ENCODE data around the gene LMCD1.

LMCD1 gene

GRCh38 chr3:8555113-8555661, 53.6 kb downstream of the LMCD1 start:
- TF ChIP-seq CTCF (IDR thresholded peaks at IDR 0.05; ENCODE audit: low read length, missing control alignments): no peak
- peak; percentile 87 for DNase-seq (ENCODE audit: low read depth)
- no peak overlapping the region for H3K4me3 ChIP-seq (replicated peaks; ENCODE audit: low read depth, low read length)

GRCh38 chr3:8555725-8556472, 54.3 kb downstream of the LMCD1 start:
- no peak overlapping the region for H3K4me3 ChIP-seq (replicated peaks; ENCODE audit: low read depth, low read length)
- no peak for DNase-seq (ENCODE audit: low read depth)
- TF ChIP-seq CTCF (IDR thresholded peaks at IDR 0.05; ENCODE audit: low read length, missing control alignments): no peak

- no peak overlapping the region for H3K4me3 ChIP-seq (replicated peaks; ENCODE audit: low read depth, low read length)
- no peak for DNase-seq (ENCODE audit: low read depth)
- TF ChIP-seq CTCF (IDR thresholded peaks at IDR 0.05; ENCODE audit: low read length, missing control alignments): no peak
Observed at GRCh38 chr3:8556473-8556869, 54.8 kb downstream of the LMCD1 start.

GRCh38 chr3:8557298-8557697, 55.7 kb downstream of the LMCD1 start:
- DNase-seq (ENCODE audit: low read depth): no peak
- H3K4me3 ChIP-seq (replicated peaks; ENCODE audit: low read depth, low read length): no peak overlapping the region
- no peak for TF ChIP-seq CTCF (IDR thresholded peaks at IDR 0.05; ENCODE audit: low read length, missing control alignments)

GRCh38 chr3:8558645-8559044, 57.0 kb downstream of the LMCD1 start:
- no peak for DNase-seq (ENCODE audit: low read depth)
- no peak for TF ChIP-seq CTCF (IDR thresholded peaks at IDR 0.05; ENCODE audit: low read length, missing control alignments)
- H3K4me3 ChIP-seq (replicated peaks; ENCODE audit: low read depth, low read length): no peak overlapping the region

- H3K4me3 ChIP-seq (replicated peaks; ENCODE audit: low read depth, low read length): no peak overlapping the region
- no peak for DNase-seq (ENCODE audit: low read depth)
- TF ChIP-seq CTCF (IDR thresholded peaks at IDR 0.05; ENCODE audit: low read length, missing control alignments): no peak
Observed at GRCh38 chr3:8559351-8559750, 57.7 kb downstream of the LMCD1 start.
